Panc1 (cell line): ENCODE results near the gene CACNA1I.

Experiments
- POLR2AphosphoS5 ChIP-seq: IDR thresholded peaks from 2 replicates; pipeline ENCODE4 v1.6.1; 2012; ENCODE audit warnings: mild to moderate bottlenecking, low read depth, low read length, moderate library complexity
- TF ChIP-seq, protein P1 (sequence below): fragments of 450-650 bp; IDR thresholded peaks from 2 replicates; pipeline ENCODE4 v1.5.1; 2017; ENCODE audit warnings: mild to moderate bottlenecking

DNA sequence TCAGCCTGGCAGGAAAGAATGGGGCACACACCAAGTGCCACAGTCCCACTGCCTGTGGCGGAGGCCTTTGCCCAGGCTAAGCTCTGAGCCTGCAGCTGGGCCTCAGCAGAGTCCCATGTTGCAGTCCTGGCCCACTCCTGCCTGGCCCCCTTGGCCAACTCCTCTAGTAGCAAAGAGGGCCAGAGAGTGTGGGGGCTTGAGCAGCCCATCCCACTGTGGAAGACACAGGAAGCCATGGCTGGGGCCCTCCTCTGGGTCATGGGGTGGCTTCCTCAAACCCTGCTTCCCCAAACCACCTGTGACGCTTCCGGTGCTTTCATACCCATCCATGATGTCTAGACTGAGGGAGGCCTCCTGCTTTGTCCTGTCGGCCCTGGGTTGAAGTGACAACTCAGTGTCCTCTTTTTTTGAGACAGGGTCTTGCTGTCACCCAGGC lies 43.8 kb upstream of the CACNA1I start:
- TF ChIP-seq, protein P1, sequence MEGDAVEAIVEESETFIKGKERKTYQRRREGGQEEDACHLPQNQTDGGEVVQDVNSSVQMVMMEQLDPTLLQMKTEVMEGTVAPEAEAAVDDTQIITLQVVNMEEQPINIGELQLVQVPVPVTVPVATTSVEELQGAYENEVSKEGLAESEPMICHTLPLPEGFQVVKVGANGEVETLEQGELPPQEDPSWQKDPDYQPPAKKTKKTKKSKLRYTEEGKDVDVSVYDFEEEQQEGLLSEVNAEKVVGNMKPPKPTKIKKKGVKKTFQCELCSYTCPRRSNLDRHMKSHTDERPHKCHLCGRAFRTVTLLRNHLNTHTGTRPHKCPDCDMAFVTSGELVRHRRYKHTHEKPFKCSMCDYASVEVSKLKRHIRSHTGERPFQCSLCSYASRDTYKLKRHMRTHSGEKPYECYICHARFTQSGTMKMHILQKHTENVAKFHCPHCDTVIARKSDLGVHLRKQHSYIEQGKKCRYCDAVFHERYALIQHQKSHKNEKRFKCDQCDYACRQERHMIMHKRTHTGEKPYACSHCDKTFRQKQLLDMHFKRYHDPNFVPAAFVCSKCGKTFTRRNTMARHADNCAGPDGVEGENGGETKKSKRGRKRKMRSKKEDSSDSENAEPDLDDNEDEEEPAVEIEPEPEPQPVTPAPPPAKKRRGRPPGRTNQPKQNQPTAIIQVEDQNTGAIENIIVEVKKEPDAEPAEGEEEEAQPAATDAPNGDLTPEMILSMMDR = no peak
- TF ChIP-seq POLR2AphosphoS5 = peak; percentile 23; the same call in 1 of the 2 replicates
